B cell (primary cell): ENCODE results near the gene WDR90. TPM values are rescaled to one million over a fixed set of nuclear protein-coding genes. Genes with fewer than 3 reads are reported as not detected.

ENCODE experiments used
- ATAC-seq: fragments of 200-7000 bp; cut with Tn5 transposase; one replicate; pipeline ENCODE4 v1.10.0; 2021; ENCODE audit warnings: low read depth, mild to moderate bottlenecking, moderate number of reproducible peaks, moderate library complexity
- CTCF ChIA-PET: fragments of 350-600 bp; sonication (Branson Sonifier 250); formaldehyde crosslinking; loops from one replicate; lab custom pipeline; 2021; ENCODE audit warnings: antibody characterized with exemption, inconsistent platforms; lab: Charles Lee
- POLR2A ChIA-PET: fragments of 350-600 bp; sonication (Branson Sonifier 250); formaldehyde crosslinking; loops from one replicate; lab custom pipeline; 2021; ENCODE audit warnings: antibody characterized with exemption; lab: Charles Lee
- DNase-seq: peaks from one replicate; pipeline ENCODE4 v3.0.0; 2013
- H2AFZ ChIP-seq: 2 replicates; pipeline ENCODE4 v1.6.1; 2012; ENCODE audit warnings: mild to moderate bottlenecking, low read depth, low read length; ENCODE audit not compliant: insufficient read depth, poor library complexity, severe bottlenecking
- H3K27ac ChIP-seq, 2 donors: 1 replicate in 1 of 2; 2 replicates in 1 of 2; pipeline ENCODE4 v1.5.1; 2012 to 2013; ENCODE audit warnings: low read length in 2 of 2, mild to moderate bottlenecking in 2 of 2, moderate library complexity in 1 of 2
- H3K27me3 ChIP-seq, 4 experiments: fragments of 200-600 bp in 1 of 4; sonication (generic) in 1 of 4; replicated peaks in 1 of 4; 1 replicate in 2 of 4; 2 replicates in 2 of 4; pipeline versions ENCODE4 v1.6.1 to v1.7.0; 2013 to 2016; ENCODE audit warnings: low read length in 3 of 4, mild to moderate bottlenecking in 2 of 4, mixed read lengths in 1 of 4, moderate library complexity in 1 of 4; ENCODE audit not compliant: insufficient read depth in 4 of 4, control insufficient read depth in 3 of 4; ENCODE audit errors: control extremely low read depth in 1 of 4
- H3K36me3 ChIP-seq, 2 experiments: replicated peaks in 1 of 2; 1 replicate in 1 of 2; 2 replicates in 1 of 2; pipeline versions ENCODE4 v1.6.1 to v1.7.1; 2013; ENCODE audit warnings: low read length in 1 of 2; ENCODE audit not compliant: insufficient read depth in 2 of 2, control insufficient read depth in 1 of 2; ENCODE audit errors: control extremely low read depth in 1 of 2, extremely low read depth in 1 of 2
- H3K4me1 ChIP-seq, 2 donors: fragments of 200-600 bp in 1 of 2; sonication (generic) in 1 of 2; 1 replicate in 1 of 2; 2 replicates in 1 of 2; pipeline versions ENCODE4 v1.5.1 to v1.6.1; 2013 to 2017; ENCODE audit warnings: low read length in 2 of 2; ENCODE audit not compliant: control insufficient read depth in 2 of 2, insufficient read depth in 2 of 2
- H3K4me2 ChIP-seq: replicated peaks from 2 replicates; pipeline ENCODE3; 2012; ENCODE audit warnings: mild to moderate bottlenecking, low read depth, low read length; ENCODE audit not compliant: poor library complexity, severe bottlenecking
- H3K4me3 ChIP-seq, 5 experiments: fragments of 200-600 bp in 1 of 5; sonication (generic) in 1 of 5; 1 replicate in 3 of 5; 2 replicates in 2 of 5; pipeline versions ENCODE4 v1.5.1 to v1.7.0; 2011 to 2016; ENCODE audit warnings: low read length in 4 of 5, mild to moderate bottlenecking in 4 of 5, low read depth in 2 of 5, control low read depth in 1 of 5, moderate library complexity in 1 of 5; ENCODE audit not compliant: insufficient read depth in 1 of 5; ENCODE audit errors: control extremely low read depth in 1 of 5, extremely low read depth in 1 of 5
- H3K79me2 ChIP-seq: fragments of 200-600 bp; sonication (generic); one replicate; pipeline ENCODE4 v1.6.0; 2016; ENCODE audit warnings: low read length; ENCODE audit not compliant: control insufficient read depth, insufficient read depth
- H3K9ac ChIP-seq: fragments of 200-600 bp; sonication (generic); 2 replicates; pipeline ENCODE4 v1.6.1; 2017; ENCODE audit warnings: mild to moderate bottlenecking, low read length, moderate library complexity
- H3K9me3 ChIP-seq, 3 donors: one replicate each; pipeline versions ENCODE4 v1.6.1 to v1.7.1; 2013; ENCODE audit warnings: low read length in 2 of 3; ENCODE audit not compliant: control insufficient read depth in 2 of 3, insufficient read depth in 1 of 3; ENCODE audit errors: control extremely low read depth in 1 of 3
- H4K20me1 ChIP-seq: 2 replicates; pipeline ENCODE4 v1.6.0; 2012; ENCODE audit warnings: mild to moderate bottlenecking, low read length; ENCODE audit not compliant: insufficient read depth, control insufficient read depth, poor library complexity, severe bottlenecking
- H3K27ac Mint-ChIP-seq: one replicate; pipeline ENCODE4 v1.8.0; 2021; ENCODE audit warnings: mixed read lengths
- H3K27me3 Mint-ChIP-seq: one replicate; pipeline ENCODE4 v1.8.0; 2021; ENCODE audit warnings: mixed read lengths
- H3K4me1 Mint-ChIP-seq: one replicate; pipeline ENCODE4 v1.8.0; 2021; ENCODE audit warnings: mixed read lengths
- H3K4me3 Mint-ChIP-seq: one replicate; pipeline ENCODE4 v1.8.0; 2021; ENCODE audit warnings: mixed read lengths
- H3K9me3 Mint-ChIP-seq: one replicate; pipeline ENCODE4 v1.8.0; 2022; ENCODE audit warnings: mixed read lengths; ENCODE audit not compliant: insufficient read depth
- EZH2 ChIP-seq: IDR thresholded peaks from 2 replicates; pipeline ENCODE4 v1.6.1; 2012; ENCODE audit warnings: borderline replicate concordance, low read depth, mild to moderate bottlenecking, moderate library complexity, low read length; ENCODE audit not compliant: insufficient read depth, poor library complexity, severe bottlenecking
- WGBS: methylation state at CpG from one replicate; pipeline ENCODE4 v1.1.5; 2013; ENCODE audit warnings: missing lambda C conversion rate; ENCODE audit not compliant: insufficient coverage; 5-methylcytosine and 5-hydroxymethylcytosine counted together
- intact Hi-C: fragments of 100-400 bp; cut with micrococcal nuclease; formaldehyde crosslinking; loops from one replicate; pipeline ENCODE4 v1.10.0; 2022
- polyA plus RNA-seq: library from polyadenylated mRNA; depleted of rRNA; stranded (reverse); fragments of >200 nt; gene quantifications from 2 replicates; pipeline ENCODE4 v1.2.3, GENCODE V29; 2012
- total RNA-seq, 2 donors: library from RNA; stranded (reverse); fragments of 120-200 nt in 1 of 2; gene quantifications; 1 replicate in 1 of 2; 2 replicates in 1 of 2; pipeline versions ENCODE4 v1.2.3 to v1.2.4, GENCODE V29; 2013 to 2022
- TF ChIP-seq, protein P1 (sequence below): fragments of 200-600 bp; IDR thresholded peaks from one replicate; pipeline ENCODE4 v1.8.0; 2022; ENCODE audit warnings: antibody characterized with exemption, mild to moderate bottlenecking

Gene WDR90
- total and polyA plus RNA-seq, 2 donors (not counting 1 experiment from before 2014, with no cell fraction given): 23.1 to 34.7 TPM

DNA sequence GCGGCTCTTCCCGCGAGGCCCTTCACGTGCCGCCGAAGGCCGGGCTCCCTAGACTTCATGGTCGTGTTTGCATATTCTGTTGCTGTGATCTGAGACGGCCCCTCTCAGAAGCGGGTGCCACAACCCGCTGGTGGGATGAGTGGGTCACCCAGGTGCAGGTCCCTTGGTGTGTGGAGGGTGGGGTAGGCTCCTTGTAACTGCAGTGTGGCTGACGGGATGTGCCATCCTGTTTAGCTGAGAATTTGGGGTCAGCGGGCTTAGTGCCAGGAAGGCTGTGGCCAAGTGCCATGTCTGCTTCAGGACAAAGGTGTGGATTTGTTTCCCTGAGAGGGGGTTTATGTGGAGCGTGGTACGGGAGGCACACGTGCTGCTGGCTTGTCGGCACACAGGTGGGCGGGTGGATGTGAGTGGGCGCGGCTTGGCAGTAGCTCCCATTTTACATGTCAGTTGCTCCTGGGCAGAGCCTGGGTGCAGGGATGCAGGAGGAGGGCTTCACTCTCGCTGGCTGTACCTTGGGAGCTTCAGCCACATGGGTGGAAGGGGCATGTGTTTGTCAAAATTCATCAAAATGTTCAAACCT, 27.5 kb upstream of the WDR90 start:
- DNase-seq (no peak), ATAC-seq (no peak)
- Histone ChIP-seq H3K27me3 (no peaks in the 10 kb centered on the region), H4K20me1 (peaks cover 8% of the 10 kb centered on the region), H3K79me2 (peaks cover 13% of the 10 kb centered on the region), H2AFZ (no peak overlapping the region), H3K4me3 (no peak overlapping the region), H3K4me2 (no peak overlapping the region), H3K9me3 (no peaks in the 10 kb centered on the region), H3K4me1 (no peaks in the 10 kb centered on the region), H3K9ac (no peak overlapping the region), H3K27ac (no peak overlapping the region), H3K36me3 (peaks cover 0 to 4% of the 10 kb centered on the region in 2 experiments)
- ChIA-PET POLR2A (interaction anchor here (0.6 kb wide), 1 partner anchor 15 kb away, joined by 3 read pairs; no protein-coding TSS in a partner anchor), CTCF (interaction anchor here (1.0 to 1.2 kb wide), 2 partner anchors 11 to 42 kb away, joined by 4 read pairs; no protein-coding TSS in a partner anchor)
- no peak overlapping the region for H3K4me3 Mint-ChIP-seq
- no peak for TF ChIP-seq EZH2
- TF ChIP-seq, protein P1, sequence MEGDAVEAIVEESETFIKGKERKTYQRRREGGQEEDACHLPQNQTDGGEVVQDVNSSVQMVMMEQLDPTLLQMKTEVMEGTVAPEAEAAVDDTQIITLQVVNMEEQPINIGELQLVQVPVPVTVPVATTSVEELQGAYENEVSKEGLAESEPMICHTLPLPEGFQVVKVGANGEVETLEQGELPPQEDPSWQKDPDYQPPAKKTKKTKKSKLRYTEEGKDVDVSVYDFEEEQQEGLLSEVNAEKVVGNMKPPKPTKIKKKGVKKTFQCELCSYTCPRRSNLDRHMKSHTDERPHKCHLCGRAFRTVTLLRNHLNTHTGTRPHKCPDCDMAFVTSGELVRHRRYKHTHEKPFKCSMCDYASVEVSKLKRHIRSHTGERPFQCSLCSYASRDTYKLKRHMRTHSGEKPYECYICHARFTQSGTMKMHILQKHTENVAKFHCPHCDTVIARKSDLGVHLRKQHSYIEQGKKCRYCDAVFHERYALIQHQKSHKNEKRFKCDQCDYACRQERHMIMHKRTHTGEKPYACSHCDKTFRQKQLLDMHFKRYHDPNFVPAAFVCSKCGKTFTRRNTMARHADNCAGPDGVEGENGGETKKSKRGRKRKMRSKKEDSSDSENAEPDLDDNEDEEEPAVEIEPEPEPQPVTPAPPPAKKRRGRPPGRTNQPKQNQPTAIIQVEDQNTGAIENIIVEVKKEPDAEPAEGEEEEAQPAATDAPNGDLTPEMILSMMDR: no peak
- no peak overlapping the region for H3K27ac Mint-ChIP-seq
- H3K4me1 Mint-ChIP-seq: no peaks in the 10 kb centered on the region
- H3K9me3 Mint-ChIP-seq: no peaks in the 10 kb centered on the region
- WGBS: 95% methylated on average over 21 of the region's 21 CpGs
- H3K27me3 Mint-ChIP-seq: no peaks in the 10 kb centered on the region
- intact Hi-C loops: no loop called here

DNA sequence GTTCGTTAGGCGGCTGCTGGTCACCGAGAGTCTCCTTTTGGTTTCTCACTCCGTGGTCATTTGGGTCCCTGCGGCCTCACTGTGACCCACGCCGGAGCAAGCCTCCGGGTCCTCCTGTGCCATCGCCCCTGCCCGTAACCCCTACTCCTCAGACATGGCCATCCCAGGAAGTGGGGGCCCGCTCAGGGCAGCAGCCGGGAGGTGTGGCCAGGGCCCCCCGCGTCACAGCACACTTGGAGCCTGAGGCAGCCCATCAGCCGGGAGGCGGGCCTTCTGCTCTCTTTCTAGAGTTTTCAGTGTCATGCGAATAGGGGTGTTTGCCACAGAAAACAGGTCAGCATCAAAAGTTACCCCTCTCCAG, 26.3 kb upstream of the WDR90 start:
- Histone ChIP-seq H3K79me2 (peaks cover 10% of the 10 kb centered on the region), H3K9ac (no peak overlapping the region), H3K27me3 (no peaks in the 10 kb centered on the region), H3K36me3 (peaks cover 0 to 12% of the 10 kb centered on the region in 2 experiments), H2AFZ (no peak overlapping the region), H4K20me1 (no peaks in the 10 kb centered on the region), H3K4me2 (no peak overlapping the region), H3K9me3 (no peaks in the 10 kb centered on the region), H3K27ac (no peak overlapping the region), H3K4me3 (no peak overlapping the region), H3K4me1 (no peaks in the 10 kb centered on the region)
- Mint-ChIP-seq H3K4me1 (no peaks in the 10 kb centered on the region), H3K9me3 (no peaks in the 10 kb centered on the region), H3K27me3 (no peaks in the 10 kb centered on the region), H3K27ac (no peak overlapping the region), H3K4me3 (no peak overlapping the region)
- DNase-seq: no peak
- no peak for ATAC-seq
- TF ChIP-seq, protein P1: no peak
- TF ChIP-seq EZH2: no peak
- intact Hi-C loops: no loop called here
- 97% methylated on average over 14 of the region's 17 CpGs for WGBS
- POLR2A ChIA-PET: no interaction called here
- CTCF ChIA-PET: no interaction called here
